OCI-LY7 (cell line): Measurements from ENCODE around the gene TRMU.

ENCODE experiments used
- EZH2phosphoT487 ChIP-seq: fragments of 200-600 bp; sonication (generic); IDR thresholded peaks from 2 replicates; pipeline ENCODE4 v1.6.1; 2018; ENCODE audit warnings: low read depth, borderline replicate concordance, mild to moderate bottlenecking, mixed run types, antibody characterized with exemption, low read length, moderate library complexity, mixed read lengths
- TF ChIP-seq, protein P1 (sequence below): fragments of 200-600 bp; sonication (generic); conservative IDR thresholded peaks from 2 replicates; pipeline ENCODE4 v1.5.1; 2014; ENCODE audit warnings: mild to moderate bottlenecking, antibody characterized with exemption, low read length, moderate library complexity, mixed read lengths

DNA sequence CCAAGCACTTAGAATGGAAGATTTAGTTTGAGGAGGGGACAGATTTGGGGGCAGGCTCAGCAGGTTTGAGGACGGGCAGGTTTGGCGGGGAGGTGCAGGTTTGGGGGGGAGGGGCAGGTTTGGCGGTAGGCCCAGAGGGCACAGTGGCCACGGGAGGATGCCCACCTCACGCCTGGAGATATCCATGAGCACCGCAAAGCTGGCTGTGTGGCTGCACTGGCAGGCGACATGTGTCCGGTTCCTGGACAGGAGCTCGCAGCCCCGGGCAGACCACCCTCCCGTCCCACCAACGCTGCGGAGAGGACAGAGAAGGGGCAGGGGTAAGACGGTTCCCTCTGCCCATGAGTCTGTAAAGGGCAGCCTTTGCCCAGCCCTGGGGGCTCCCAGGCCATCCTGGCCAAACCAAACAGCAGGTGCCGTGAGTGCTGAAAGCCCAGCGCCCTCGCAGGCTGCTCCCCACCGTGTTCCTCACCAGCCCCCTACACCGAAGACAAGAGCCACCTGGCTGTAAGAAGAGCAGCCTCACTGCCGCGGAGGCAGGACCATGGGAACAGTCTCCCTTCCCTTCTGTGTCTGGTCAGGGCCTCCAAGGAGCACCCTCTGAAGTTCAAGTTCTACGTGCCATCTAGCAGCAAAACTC, 43.0 kb downstream of the TRMU start:
- TF ChIP-seq, protein P1, sequence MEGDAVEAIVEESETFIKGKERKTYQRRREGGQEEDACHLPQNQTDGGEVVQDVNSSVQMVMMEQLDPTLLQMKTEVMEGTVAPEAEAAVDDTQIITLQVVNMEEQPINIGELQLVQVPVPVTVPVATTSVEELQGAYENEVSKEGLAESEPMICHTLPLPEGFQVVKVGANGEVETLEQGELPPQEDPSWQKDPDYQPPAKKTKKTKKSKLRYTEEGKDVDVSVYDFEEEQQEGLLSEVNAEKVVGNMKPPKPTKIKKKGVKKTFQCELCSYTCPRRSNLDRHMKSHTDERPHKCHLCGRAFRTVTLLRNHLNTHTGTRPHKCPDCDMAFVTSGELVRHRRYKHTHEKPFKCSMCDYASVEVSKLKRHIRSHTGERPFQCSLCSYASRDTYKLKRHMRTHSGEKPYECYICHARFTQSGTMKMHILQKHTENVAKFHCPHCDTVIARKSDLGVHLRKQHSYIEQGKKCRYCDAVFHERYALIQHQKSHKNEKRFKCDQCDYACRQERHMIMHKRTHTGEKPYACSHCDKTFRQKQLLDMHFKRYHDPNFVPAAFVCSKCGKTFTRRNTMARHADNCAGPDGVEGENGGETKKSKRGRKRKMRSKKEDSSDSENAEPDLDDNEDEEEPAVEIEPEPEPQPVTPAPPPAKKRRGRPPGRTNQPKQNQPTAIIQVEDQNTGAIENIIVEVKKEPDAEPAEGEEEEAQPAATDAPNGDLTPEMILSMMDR = no peak
- TF ChIP-seq EZH2phosphoT487 = no peak
